Peyer's patch (tissue), 4 donors: ENCODE measurements around the gene SLC16A3. TPM values are rescaled to one million over a fixed set of nuclear protein-coding genes. Genes with fewer than 3 reads are reported as not detected.
A peak's percentile ranks its signal among the peaks of the same experiment; 100 is the strongest.

Experiments
- DNase-seq, 3 donors: peaks; one replicate each; pipeline ENCODE4 v3.0.0-alpha.2; 2017 to 2019
- H3K27ac ChIP-seq, 4 donors: fragments of 200-600 bp; sonication (generic); one replicate each; pipeline ENCODE4 v1.5.1; 2016 to 2019
- H3K27me3 ChIP-seq, 2 donors: fragments of 200-600 bp; sonication (generic); one replicate each; pipeline ENCODE4 v1.5.1; 2019
- H3K36me3 ChIP-seq, 3 donors: fragments of 200-600 bp; sonication (generic); one replicate each; pipeline ENCODE4 v1.5.1; 2016 to 2019
- H3K4me1 ChIP-seq, 4 donors: fragments of 200-600 bp; sonication (generic); one replicate each; pipeline ENCODE4 v1.5.1; 2016 to 2019
- H3K4me3 ChIP-seq, 4 donors: fragments of 200-600 bp; sonication (generic); 1 replicate in 3 of 4; 2 replicates in 1 of 4; pipeline ENCODE4 v1.5.1; 2016 to 2019; ENCODE audit warnings: mild to moderate bottlenecking in 1 of 4
- H3K9me3 ChIP-seq, 4 donors: fragments of 200-600 bp; sonication (generic); one replicate each; pipeline ENCODE4 v1.5.1; 2016 to 2019; ENCODE audit warnings: mild to moderate bottlenecking in 1 of 4
- POLR2A ChIP-seq, 2 donors: fragments of 450-650 bp; IDR thresholded peaks; one replicate each; pipeline ENCODE4 v1.5.1; 2017; ENCODE audit warnings: antibody characterized with exemption in 2 of 2, mild to moderate bottlenecking in 2 of 2, moderate library complexity in 2 of 2
- total RNA-seq, 4 donors: library from RNA; depleted of rRNA; stranded (reverse); fragments of >200 nt; gene quantifications; one replicate each; pipeline ENCODE4 v1.1.0, GENCODE V29; 2016
- TF ChIP-seq, protein P1 (sequence below), 6 experiments: fragments of 450-650 bp in 4 of 6; fragments of 200-600 bp in 2 of 6; sonication (generic) in 1 of 6; IDR thresholded peaks; one replicate each; pipeline ENCODE4 v1.5.1; 2017 to 2019; ENCODE audit warnings: antibody characterized with exemption in 6 of 6, mild to moderate bottlenecking in 3 of 6, moderate library complexity in 1 of 6

The SLC16A3 gene
- total RNA-seq, 4 donors from 2014 or later: 18.9 to 55.0 (median 35.3) TPM

DNA sequence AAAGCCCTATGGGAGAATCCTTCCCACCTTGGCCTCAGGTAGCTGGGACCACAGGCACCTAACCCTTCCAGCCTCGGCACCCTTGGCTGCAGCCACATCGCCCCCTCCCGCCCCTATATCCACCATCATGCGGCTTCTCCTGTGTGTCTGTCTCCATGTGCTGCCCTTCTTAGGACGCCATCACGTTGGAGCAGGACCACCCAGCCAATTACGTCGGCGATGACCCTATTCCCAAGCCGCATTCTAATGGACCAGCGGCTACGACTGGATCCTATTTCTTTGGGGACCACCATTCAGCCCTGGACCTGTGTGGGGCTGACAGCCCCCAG, 12.9 kb upstream of the SLC16A3 start:
- no peak overlapping the region for H3K4me3 ChIP-seq
- H3K4me1 ChIP-seq: peaks cover 3 to 42% (median 23%) of the 10 kb centered on the region in 4 donors
- H3K9me3 ChIP-seq: no peaks in the 10 kb centered on the region
- DNase-seq: peak in 1 of 3 donors; percentile 45
- H3K27ac ChIP-seq: peak overlapping the region; percentile 66 to 82 (median 78)
- no peaks in the 10 kb centered on the region for H3K36me3 ChIP-seq
- TF ChIP-seq POLR2A (IDR thresholded peaks at IDR 0.05): no peak
- TF ChIP-seq, protein P1, sequence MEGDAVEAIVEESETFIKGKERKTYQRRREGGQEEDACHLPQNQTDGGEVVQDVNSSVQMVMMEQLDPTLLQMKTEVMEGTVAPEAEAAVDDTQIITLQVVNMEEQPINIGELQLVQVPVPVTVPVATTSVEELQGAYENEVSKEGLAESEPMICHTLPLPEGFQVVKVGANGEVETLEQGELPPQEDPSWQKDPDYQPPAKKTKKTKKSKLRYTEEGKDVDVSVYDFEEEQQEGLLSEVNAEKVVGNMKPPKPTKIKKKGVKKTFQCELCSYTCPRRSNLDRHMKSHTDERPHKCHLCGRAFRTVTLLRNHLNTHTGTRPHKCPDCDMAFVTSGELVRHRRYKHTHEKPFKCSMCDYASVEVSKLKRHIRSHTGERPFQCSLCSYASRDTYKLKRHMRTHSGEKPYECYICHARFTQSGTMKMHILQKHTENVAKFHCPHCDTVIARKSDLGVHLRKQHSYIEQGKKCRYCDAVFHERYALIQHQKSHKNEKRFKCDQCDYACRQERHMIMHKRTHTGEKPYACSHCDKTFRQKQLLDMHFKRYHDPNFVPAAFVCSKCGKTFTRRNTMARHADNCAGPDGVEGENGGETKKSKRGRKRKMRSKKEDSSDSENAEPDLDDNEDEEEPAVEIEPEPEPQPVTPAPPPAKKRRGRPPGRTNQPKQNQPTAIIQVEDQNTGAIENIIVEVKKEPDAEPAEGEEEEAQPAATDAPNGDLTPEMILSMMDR (IDR thresholded peaks at IDR 0.05): no peak
- H3K27me3 ChIP-seq: no peaks in the 10 kb centered on the region

DNA sequence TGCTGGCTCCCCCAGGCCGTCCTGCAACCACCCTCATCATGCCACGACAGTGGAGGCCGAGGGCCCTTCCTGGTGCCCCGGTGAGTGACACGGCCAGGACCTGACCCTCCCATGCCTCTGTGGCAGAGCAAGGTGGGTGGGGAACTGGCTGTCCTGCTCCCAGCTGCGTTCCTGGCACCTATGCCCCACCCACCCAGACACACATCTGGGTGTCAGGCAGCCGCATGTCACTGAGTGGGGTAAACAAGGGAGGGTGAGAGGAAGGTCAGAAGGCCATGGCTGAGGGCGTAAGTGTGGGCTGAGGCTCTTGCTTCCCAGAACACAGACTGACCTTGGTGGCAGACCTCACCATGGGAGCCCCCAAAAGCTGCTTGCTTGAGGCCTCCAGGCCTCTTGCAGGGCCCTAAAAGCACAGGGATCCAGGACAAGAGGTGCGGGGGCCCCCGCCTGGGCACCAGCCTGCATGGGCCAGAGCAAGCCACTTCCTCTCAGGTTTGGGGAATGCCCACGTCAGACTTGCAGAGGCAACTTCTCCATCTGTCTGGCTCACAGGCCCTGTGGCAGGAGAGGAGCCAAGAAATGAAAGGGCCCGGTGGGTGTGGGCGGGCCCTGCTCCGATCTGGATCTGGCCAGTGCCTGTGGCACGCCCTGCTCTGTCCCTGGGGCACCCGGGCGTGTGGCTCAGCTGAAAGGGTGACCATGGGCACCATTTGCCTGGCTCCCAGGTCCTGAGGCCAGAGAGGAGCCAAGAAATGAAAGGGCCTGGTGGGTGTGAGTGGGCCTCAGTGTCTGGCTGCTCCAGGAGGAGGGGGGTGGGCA, 12.3 kb upstream of the SLC16A3 start:
- Histone ChIP-seq H3K27ac (peak overlapping the region; percentile 66 to 82 (median 78)), H3K9me3 (no peaks in the 10 kb centered on the region), H3K4me1 (peaks cover 3 to 42% (median 23%) of the 10 kb centered on the region in 4 donors), H3K36me3 (no peaks in the 10 kb centered on the region), H3K4me3 (no peak overlapping the region), H3K27me3 (no peaks in the 10 kb centered on the region)
- DNase-seq: peak; percentile 64 to 89 (median 74)
- TF ChIP-seq POLR2A (IDR thresholded peaks at IDR 0.05): no peak
- TF ChIP-seq, protein P1 (IDR thresholded peaks at IDR 0.05): no peak

DNA sequence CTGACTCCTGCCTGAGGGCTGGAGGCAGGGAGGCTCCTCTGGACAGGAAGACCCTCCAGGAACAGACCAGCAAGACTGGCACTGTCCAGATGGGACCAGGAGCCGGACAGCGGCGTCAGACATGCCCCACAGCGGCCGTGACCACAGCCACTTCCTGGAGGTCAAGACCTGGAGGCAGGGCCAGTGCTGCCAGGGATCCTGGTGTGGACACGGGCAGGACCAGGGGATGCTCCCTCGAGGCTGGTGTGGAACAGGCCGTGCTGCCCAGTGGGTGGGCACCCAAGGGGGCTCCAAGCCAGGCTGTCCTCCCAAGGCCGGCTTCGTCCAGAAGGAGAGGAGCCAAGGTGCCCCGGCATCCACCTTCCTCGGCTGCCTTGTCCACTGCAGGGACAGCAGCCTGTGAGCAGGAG, 11.7 kb upstream of the SLC16A3 start:
- no peak for TF ChIP-seq POLR2A (IDR thresholded peaks at IDR 0.05)
- TF ChIP-seq, protein P1 (IDR thresholded peaks at IDR 0.05): no peak
- H3K27ac ChIP-seq: peak overlapping the region; percentile 66 to 82 (median 78)
- H3K4me1 ChIP-seq: peaks cover 3 to 36% (median 20%) of the 10 kb centered on the region in 4 donors
- peak in 1 of 3 donors; percentile 50 for DNase-seq
- no peaks in the 10 kb centered on the region for H3K36me3 ChIP-seq
- H3K4me3 ChIP-seq: no peak overlapping the region
- H3K9me3 ChIP-seq: no peaks in the 10 kb centered on the region
- no peaks in the 10 kb centered on the region for H3K27me3 ChIP-seq

DNA sequence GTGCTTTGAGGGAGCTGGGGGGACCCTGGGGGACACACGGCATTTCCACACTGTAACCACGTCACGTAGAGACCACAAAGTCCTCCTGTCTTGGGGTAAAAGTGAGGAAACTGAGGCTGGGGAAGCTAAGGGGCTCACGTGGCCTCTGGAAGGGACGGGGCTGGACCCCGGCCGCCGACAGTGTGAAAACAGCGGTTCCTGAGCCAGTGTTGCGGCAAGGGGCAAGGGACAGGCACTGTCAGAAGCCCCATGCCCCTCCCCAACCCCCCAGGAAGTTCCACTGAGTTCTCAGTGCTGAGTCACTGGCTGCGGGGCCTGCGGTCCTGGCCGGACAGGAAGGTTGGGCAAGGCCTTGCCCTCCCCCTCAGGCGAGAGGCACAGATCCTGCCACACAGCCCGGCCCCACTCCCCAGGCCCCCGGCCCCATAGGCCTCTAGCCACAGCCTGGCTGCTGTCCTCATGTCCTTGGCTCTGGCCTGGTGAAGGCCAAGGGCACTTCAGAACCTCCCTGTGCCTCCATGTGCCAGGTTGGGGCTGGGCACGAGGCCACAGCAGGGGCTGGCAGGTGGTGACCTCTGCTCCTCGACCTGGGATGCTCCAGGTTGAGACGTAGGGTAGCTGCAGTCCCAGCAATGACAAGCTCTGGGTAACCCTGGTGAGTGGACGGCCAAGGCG, 11.2 kb upstream of the SLC16A3 start:
- no peaks in the 10 kb centered on the region for H3K9me3 ChIP-seq
- TF ChIP-seq POLR2A (IDR thresholded peaks at IDR 0.05): no peak
- TF ChIP-seq, protein P1 (IDR thresholded peaks at IDR 0.05): no peak
- peak in 1 of 3 donors; percentile 50 for DNase-seq
- peak overlapping the region; percentile 66 to 82 (median 78) for H3K27ac ChIP-seq
- no peaks in the 10 kb centered on the region for H3K27me3 ChIP-seq
- H3K4me1 ChIP-seq: peaks cover 3 to 36% (median 20%) of the 10 kb centered on the region in 4 donors
- H3K4me3 ChIP-seq: no peak overlapping the region
- no peaks in the 10 kb centered on the region for H3K36me3 ChIP-seq

DNA sequence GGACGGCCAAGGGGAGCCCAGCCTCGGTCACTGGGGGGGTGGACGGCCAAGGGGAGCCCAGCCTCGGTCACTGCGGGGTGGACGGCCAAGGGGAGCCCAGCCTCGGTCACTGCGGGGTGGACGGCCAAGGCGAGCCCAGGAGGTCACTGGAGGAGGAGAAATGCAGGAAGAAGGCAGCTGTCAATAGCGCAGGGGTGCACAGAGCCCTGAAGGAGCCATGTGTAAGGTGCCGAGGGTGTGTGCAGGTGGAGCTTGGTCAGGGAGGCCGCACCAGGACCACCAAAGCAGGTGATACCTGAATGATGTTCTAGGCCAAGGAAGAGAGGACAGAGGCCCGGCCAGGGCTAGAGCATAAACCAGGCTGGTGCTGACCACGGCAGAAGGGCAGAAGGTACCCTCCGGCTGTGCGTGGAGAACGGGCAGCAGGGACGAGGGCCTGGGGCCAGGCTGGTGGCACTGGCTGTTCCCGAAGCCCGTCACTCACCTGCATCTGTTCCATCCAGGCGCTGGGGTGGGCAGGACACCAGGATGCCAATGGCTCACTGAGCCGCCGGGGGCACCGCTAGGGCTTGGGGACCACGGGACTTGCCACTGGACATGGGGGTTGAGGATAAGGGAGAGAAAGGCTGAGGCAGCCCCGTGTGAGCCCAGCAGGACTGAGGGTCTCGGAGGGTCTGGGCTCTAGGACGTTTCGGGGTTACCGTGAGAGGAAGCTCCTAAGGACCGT, 10.3 kb upstream of the SLC16A3 start:
- H3K36me3 ChIP-seq: no peaks in the 10 kb centered on the region
- no peak for TF ChIP-seq POLR2A (IDR thresholded peaks at IDR 0.05)
- TF ChIP-seq, protein P1 (IDR thresholded peaks at IDR 0.05): no peak
- DNase-seq: no peak
- no peaks in the 10 kb centered on the region for H3K9me3 ChIP-seq
- no peaks in the 10 kb centered on the region for H3K27me3 ChIP-seq
- no peak overlapping the region for H3K27ac ChIP-seq
- no peak overlapping the region for H3K4me3 ChIP-seq
- H3K4me1 ChIP-seq: peaks cover 3 to 31% (median 20%) of the 10 kb centered on the region in 4 donors
